ENCODE results near the gene GCDH.
"Not testable (repeated sequence)": the region's sequence is repeated elsewhere in the genome, so short reads cannot be mapped to it uniquely, and the experiment has no call there.

Gene GCDH

GRCh38 chr19:12872941-12873890 is 17.7 kb upstream of the GCDH start:
- no peak for DNase-seq (ENCODE audit: low spot score)

GRCh38 chr19:12873891-12874745 is 16.8 kb upstream of the GCDH start:
- DNase-seq (ENCODE audit: low spot score): no peak

- DNase-seq (ENCODE audit: low spot score): no peak
Measured at GRCh38 chr19:12875086-12875485, 15.9 kb upstream of the GCDH start.

GRCh38 chr19:12880551-12881171 is 10.3 kb upstream of the GCDH start:
- DNase-seq (ENCODE audit: low spot score): no peak

- peak; percentile 92 for DNase-seq (ENCODE audit: low spot score)
Measured at GRCh38 chr19:12881172-12881808, 9.7 kb upstream of the GCDH start, which contains the start of gene DNASE2. DNASE2 (minus strand) TSS chr19:12881449; CDS start chr19:12881375, 74 bp downstream.

GRCh38 chr19:12882589-12882988 is 8.4 kb upstream of the GCDH start:
- DNase-seq (ENCODE audit: low spot score): no peak

- DNase-seq (ENCODE audit: low spot score): no peak
Measured at GRCh38 chr19:12884202-12884601, 6.8 kb upstream of the GCDH start.

- DNase-seq (ENCODE audit: low spot score): no peak
Measured at GRCh38 chr19:12884627-12884925, 6.4 kb upstream of the GCDH start.

- no peak for DNase-seq (ENCODE audit: low spot score)
Measured at GRCh38 chr19:12884926-12885748, 5.8 kb upstream of the GCDH start.

- no peak for DNase-seq (ENCODE audit: low spot score)
Measured at GRCh38 chr19:12885749-12886650, 5.0 kb upstream of the GCDH start.

GRCh38 chr19:12886651-12886968 is 4.3 kb upstream of the GCDH start:
- DNase-seq (ENCODE audit: low spot score): no peak

GRCh38 chr19:12886969-12887747 is 3.8 kb upstream of the GCDH start, which contains the start of gene KLF1:
KLF1 (minus strand) TSS chr19:12887201; CDS start chr19:12887140, 61 bp downstream.
- DNase-seq (ENCODE audit: low spot score): no peak

- no peak for DNase-seq (ENCODE audit: low spot score)
Measured at GRCh38 chr19:12888006-12888603, 2.9 kb upstream of the GCDH start.

GRCh38 chr19:12890299-12890786 is 617 bp upstream of the GCDH start:
- not testable (repeated sequence) for DNase-seq (ENCODE audit: low spot score)

GRCh38 chr19:12891553-12892021 is 627 bp downstream of the GCDH start:
- no peak for DNase-seq (ENCODE audit: low spot score)

- no peak for DNase-seq (ENCODE audit: low spot score)
Measured at GRCh38 chr19:12893582-12893981, 2.6 kb downstream of the GCDH start.

GRCh38 chr19:12896460-12896859 is 5.5 kb downstream of the GCDH start:
- DNase-seq (ENCODE audit: low spot score): no peak

- no peak for DNase-seq (ENCODE audit: low spot score)
Measured at GRCh38 chr19:12899891-12900518, 9.0 kb downstream of the GCDH start.
